ENCODE results near the gene ACOT11.

DNA sequence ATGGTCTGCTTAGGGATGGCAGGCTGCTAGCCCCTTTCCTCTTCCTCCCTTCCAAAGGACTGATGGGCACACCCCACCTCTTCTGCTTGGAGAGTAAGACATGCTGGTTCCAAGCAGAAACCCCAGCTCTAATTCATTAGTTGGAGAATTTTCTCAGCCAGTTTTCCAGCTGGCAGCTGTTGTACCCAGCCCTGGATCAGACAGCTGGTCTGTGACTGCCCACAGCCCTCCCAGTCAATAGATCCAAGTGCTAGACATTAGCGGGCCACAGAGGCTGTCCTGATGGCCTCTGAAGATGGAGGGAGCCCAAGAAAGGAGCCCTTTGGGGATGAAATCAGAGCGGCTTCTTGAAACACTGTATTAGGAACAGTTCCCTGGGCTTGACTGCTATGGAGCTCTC, 35.8 kb downstream of the ACOT11 start:
- TF ChIP-seq, protein P1, sequence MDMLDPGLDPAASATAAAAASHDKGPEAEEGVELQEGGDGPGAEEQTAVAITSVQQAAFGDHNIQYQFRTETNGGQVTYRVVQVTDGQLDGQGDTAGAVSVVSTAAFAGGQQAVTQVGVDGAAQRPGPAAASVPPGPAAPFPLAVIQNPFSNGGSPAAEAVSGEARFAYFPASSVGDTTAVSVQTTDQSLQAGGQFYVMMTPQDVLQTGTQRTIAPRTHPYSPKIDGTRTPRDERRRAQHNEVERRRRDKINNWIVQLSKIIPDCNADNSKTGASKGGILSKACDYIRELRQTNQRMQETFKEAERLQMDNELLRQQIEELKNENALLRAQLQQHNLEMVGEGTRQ (CRISPR knock-in tag; IDR thresholded peaks at IDR 0.05), result no peak
- TF ChIP-seq, protein P2, sequence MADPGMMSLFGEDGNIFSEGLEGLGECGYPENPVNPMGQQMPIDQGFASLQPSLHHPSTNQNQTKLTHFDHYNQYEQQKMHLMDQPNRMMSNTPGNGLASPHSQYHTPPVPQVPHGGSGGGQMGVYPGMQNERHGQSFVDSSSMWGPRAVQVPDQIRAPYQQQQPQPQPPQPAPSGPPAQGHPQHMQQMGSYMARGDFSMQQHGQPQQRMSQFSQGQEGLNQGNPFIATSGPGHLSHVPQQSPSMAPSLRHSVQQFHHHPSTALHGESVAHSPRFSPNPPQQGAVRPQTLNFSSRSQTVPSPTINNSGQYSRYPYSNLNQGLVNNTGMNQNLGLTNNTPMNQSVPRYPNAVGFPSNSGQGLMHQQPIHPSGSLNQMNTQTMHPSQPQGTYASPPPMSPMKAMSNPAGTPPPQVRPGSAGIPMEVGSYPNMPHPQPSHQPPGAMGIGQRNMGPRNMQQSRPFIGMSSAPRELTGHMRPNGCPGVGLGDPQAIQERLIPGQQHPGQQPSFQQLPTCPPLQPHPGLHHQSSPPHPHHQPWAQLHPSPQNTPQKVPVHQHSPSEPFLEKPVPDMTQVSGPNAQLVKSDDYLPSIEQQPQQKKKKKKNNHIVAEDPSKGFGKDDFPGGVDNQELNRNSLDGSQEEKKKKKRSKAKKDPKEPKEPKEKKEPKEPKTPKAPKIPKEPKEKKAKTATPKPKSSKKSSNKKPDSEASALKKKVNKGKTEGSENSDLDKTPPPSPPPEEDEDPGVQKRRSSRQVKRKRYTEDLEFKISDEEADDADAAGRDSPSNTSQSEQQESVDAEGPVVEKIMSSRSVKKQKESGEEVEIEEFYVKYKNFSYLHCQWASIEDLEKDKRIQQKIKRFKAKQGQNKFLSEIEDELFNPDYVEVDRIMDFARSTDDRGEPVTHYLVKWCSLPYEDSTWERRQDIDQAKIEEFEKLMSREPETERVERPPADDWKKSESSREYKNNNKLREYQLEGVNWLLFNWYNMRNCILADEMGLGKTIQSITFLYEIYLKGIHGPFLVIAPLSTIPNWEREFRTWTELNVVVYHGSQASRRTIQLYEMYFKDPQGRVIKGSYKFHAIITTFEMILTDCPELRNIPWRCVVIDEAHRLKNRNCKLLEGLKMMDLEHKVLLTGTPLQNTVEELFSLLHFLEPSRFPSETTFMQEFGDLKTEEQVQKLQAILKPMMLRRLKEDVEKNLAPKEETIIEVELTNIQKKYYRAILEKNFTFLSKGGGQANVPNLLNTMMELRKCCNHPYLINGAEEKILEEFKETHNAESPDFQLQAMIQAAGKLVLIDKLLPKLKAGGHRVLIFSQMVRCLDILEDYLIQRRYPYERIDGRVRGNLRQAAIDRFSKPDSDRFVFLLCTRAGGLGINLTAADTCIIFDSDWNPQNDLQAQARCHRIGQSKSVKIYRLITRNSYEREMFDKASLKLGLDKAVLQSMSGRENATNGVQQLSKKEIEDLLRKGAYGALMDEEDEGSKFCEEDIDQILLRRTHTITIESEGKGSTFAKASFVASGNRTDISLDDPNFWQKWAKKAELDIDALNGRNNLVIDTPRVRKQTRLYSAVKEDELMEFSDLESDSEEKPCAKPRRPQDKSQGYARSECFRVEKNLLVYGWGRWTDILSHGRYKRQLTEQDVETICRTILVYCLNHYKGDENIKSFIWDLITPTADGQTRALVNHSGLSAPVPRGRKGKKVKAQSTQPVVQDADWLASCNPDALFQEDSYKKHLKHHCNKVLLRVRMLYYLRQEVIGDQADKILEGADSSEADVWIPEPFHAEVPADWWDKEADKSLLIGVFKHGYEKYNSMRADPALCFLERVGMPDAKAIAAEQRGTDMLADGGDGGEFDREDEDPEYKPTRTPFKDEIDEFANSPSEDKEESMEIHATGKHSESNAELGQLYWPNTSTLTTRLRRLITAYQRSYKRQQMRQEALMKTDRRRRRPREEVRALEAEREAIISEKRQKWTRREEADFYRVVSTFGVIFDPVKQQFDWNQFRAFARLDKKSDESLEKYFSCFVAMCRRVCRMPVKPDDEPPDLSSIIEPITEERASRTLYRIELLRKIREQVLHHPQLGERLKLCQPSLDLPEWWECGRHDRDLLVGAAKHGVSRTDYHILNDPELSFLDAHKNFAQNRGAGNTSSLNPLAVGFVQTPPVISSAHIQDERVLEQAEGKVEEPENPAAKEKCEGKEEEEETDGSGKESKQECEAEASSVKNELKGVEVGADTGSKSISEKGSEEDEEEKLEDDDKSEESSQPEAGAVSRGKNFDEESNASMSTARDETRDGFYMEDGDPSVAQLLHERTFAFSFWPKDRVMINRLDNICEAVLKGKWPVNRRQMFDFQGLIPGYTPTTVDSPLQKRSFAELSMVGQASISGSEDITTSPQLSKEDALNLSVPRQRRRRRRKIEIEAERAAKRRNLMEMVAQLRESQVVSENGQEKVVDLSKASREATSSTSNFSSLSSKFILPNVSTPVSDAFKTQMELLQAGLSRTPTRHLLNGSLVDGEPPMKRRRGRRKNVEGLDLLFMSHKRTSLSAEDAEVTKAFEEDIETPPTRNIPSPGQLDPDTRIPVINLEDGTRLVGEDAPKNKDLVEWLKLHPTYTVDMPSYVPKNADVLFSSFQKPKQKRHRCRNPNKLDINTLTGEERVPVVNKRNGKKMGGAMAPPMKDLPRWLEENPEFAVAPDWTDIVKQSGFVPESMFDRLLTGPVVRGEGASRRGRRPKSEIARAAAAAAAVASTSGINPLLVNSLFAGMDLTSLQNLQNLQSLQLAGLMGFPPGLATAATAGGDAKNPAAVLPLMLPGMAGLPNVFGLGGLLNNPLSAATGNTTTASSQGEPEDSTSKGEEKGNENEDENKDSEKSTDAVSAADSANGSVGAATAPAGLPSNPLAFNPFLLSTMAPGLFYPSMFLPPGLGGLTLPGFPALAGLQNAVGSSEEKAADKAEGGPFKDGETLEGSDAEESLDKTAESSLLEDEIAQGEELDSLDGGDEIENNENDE (IDR thresholded peaks at IDR 0.05; ENCODE audit: low read depth, low read length), result no peak
- TF ChIP-seq JUN (IDR thresholded peaks at IDR 0.05; ENCODE audit: borderline replicate concordance, low read depth, low read length) (no peak), JUN (CRISPR knock-in tag; IDR thresholded peaks at IDR 0.05; ENCODE audit: borderline replicate concordance) (no peak), RBFOX2 (IDR thresholded peaks at IDR 0.05; ENCODE audit: low read depth, low read length) (no peak), ZNF311 (CRISPR knock-in tag; IDR thresholded peaks at IDR 0.05) (no peak), SMARCE1 (IDR thresholded peaks at IDR 0.05) (no peak)
